H1 (cell line): ENCODE results near the gene PRKCH. TPM values are rescaled to one million over a fixed set of nuclear protein-coding genes. Genes with fewer than 3 reads are reported as not detected.

Source experiments
- CBX5 ChIP-seq: fragments of 300-800, 300-1000 bp; sonication (generic); IDR thresholded peaks from 2 replicates; pipeline ENCODE4 v1.7.1; 2016; ENCODE audit warnings: antibody characterized with exemption, low read length, low read depth
- CBX8 ChIP-seq: fragments of 300-800, 300-1000 bp; sonication (generic); IDR thresholded peaks from 2 replicates; pipeline ENCODE4 v1.7.1; 2016; ENCODE audit warnings: low read depth, low read length, borderline replicate concordance
- NANOG ChIP-seq: IDR thresholded peaks from 2 replicates; pipeline ENCODE4 v1.6.1; 2011; ENCODE audit warnings: low read length, low read depth, mild to moderate bottlenecking, inconsistent platforms; ENCODE audit not compliant: insufficient read depth, poor library complexity, severe bottlenecking
- SP1 ChIP-seq: IDR thresholded peaks from 2 replicates; pipeline ENCODE4 v1.6.1; 2011; ENCODE audit warnings: low read depth, low read length
- TCF12 ChIP-seq: IDR thresholded peaks from 2 replicates; pipeline ENCODE4 v1.6.1; 2011; ENCODE audit warnings: low read depth, mild to moderate bottlenecking, low read length
- YY1 ChIP-seq: IDR thresholded peaks from 2 replicates; pipeline ENCODE4 v1.6.1; 2011; ENCODE audit warnings: low read depth, mild to moderate bottlenecking, low read length
- polyA plus RNA-seq, 7 experiments: library from polyadenylated mRNA; depleted of rRNA in 3 of 7; stranded (reverse) in 5 of 7; unstranded in 2 of 7; fragments of >200 nt in 5 of 7; fragments of 200-250 nt in 2 of 7; gene quantifications; 1 replicate in 5 of 7; 2 replicates in 1 of 7; 4 replicates in 1 of 7; pipeline versions ENCODE4 v1.2.1 to v1.2.3, GENCODE V29; 2011 to 2013; ENCODE audit warnings: missing spikeins in 2 of 7, mixed read lengths in 2 of 7
- total RNA-seq: library from RNA; stranded (reverse); fragmentation: NEBNext Ultra II Directional; extraction: Animal tissue kit (Norgen Biotek cat#: 25700); gene quantifications from 2 replicates; pipeline ENCODE4 v1.2.1, GENCODE V29; 2021
- TF ChIP-seq, protein P1 (sequence below): fragments of 300-600 bp; sonication (generic); IDR thresholded peaks from 2 replicates; pipeline ENCODE4 v1.7.1; 2012; ENCODE audit warnings: low read length, moderate library complexity, mild to moderate bottlenecking, inconsistent platforms; ENCODE audit not compliant: insufficient replicate concordance
- TF ChIP-seq, protein P2 (sequence below): IDR thresholded peaks from 2 replicates; pipeline ENCODE4 v1.6.1; 2012; ENCODE audit warnings: inconsistent platforms
- TF ChIP-seq, protein P3 (sequence below): IDR thresholded peaks from 2 replicates; pipeline ENCODE4 v1.6.1; 2012; ENCODE audit warnings: inconsistent platforms

Gene PRKCH
- total and polyA plus RNA-seq, 2 of the 8 experiments (the other 6 are each of a cell fraction or from before 2014, with no cell fraction given) = 6.4 to 7.0 TPM

DNA sequence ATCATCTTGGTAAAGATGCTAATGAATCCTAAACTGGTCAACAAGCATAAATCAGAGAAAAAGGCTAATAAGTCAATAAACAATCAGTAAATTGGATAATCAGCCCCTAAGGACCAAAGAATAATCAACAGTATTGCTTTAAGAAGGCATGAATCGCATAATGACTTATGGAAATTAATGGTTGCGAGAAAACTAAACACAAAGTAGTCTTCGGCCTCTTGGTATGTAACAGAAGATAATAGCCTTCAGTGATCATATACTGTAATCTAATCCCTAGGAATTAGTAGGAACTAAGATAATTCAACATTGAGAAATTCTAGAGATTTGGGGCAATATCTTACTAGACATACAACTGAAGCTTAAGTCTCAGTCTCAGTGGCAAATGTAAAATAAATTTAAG, 122.1 kb downstream of the PRKCH start (continued):
- TF ChIP-seq, protein P1, sequence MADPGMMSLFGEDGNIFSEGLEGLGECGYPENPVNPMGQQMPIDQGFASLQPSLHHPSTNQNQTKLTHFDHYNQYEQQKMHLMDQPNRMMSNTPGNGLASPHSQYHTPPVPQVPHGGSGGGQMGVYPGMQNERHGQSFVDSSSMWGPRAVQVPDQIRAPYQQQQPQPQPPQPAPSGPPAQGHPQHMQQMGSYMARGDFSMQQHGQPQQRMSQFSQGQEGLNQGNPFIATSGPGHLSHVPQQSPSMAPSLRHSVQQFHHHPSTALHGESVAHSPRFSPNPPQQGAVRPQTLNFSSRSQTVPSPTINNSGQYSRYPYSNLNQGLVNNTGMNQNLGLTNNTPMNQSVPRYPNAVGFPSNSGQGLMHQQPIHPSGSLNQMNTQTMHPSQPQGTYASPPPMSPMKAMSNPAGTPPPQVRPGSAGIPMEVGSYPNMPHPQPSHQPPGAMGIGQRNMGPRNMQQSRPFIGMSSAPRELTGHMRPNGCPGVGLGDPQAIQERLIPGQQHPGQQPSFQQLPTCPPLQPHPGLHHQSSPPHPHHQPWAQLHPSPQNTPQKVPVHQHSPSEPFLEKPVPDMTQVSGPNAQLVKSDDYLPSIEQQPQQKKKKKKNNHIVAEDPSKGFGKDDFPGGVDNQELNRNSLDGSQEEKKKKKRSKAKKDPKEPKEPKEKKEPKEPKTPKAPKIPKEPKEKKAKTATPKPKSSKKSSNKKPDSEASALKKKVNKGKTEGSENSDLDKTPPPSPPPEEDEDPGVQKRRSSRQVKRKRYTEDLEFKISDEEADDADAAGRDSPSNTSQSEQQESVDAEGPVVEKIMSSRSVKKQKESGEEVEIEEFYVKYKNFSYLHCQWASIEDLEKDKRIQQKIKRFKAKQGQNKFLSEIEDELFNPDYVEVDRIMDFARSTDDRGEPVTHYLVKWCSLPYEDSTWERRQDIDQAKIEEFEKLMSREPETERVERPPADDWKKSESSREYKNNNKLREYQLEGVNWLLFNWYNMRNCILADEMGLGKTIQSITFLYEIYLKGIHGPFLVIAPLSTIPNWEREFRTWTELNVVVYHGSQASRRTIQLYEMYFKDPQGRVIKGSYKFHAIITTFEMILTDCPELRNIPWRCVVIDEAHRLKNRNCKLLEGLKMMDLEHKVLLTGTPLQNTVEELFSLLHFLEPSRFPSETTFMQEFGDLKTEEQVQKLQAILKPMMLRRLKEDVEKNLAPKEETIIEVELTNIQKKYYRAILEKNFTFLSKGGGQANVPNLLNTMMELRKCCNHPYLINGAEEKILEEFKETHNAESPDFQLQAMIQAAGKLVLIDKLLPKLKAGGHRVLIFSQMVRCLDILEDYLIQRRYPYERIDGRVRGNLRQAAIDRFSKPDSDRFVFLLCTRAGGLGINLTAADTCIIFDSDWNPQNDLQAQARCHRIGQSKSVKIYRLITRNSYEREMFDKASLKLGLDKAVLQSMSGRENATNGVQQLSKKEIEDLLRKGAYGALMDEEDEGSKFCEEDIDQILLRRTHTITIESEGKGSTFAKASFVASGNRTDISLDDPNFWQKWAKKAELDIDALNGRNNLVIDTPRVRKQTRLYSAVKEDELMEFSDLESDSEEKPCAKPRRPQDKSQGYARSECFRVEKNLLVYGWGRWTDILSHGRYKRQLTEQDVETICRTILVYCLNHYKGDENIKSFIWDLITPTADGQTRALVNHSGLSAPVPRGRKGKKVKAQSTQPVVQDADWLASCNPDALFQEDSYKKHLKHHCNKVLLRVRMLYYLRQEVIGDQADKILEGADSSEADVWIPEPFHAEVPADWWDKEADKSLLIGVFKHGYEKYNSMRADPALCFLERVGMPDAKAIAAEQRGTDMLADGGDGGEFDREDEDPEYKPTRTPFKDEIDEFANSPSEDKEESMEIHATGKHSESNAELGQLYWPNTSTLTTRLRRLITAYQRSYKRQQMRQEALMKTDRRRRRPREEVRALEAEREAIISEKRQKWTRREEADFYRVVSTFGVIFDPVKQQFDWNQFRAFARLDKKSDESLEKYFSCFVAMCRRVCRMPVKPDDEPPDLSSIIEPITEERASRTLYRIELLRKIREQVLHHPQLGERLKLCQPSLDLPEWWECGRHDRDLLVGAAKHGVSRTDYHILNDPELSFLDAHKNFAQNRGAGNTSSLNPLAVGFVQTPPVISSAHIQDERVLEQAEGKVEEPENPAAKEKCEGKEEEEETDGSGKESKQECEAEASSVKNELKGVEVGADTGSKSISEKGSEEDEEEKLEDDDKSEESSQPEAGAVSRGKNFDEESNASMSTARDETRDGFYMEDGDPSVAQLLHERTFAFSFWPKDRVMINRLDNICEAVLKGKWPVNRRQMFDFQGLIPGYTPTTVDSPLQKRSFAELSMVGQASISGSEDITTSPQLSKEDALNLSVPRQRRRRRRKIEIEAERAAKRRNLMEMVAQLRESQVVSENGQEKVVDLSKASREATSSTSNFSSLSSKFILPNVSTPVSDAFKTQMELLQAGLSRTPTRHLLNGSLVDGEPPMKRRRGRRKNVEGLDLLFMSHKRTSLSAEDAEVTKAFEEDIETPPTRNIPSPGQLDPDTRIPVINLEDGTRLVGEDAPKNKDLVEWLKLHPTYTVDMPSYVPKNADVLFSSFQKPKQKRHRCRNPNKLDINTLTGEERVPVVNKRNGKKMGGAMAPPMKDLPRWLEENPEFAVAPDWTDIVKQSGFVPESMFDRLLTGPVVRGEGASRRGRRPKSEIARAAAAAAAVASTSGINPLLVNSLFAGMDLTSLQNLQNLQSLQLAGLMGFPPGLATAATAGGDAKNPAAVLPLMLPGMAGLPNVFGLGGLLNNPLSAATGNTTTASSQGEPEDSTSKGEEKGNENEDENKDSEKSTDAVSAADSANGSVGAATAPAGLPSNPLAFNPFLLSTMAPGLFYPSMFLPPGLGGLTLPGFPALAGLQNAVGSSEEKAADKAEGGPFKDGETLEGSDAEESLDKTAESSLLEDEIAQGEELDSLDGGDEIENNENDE = no peak
- no peak for TF ChIP-seq YY1
- TF ChIP-seq, protein P2, sequence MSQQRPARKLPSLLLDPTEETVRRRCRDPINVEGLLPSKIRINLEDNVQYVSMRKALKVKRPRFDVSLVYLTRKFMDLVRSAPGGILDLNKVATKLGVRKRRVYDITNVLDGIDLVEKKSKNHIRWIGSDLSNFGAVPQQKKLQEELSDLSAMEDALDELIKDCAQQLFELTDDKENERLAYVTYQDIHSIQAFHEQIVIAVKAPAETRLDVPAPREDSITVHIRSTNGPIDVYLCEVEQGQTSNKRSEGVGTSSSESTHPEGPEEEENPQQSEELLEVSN = no peak
- no peak for TF ChIP-seq TCF12
- no peak for TF ChIP-seq CBX8
- TF ChIP-seq SP1 = no peak
- TF ChIP-seq, protein P3, sequence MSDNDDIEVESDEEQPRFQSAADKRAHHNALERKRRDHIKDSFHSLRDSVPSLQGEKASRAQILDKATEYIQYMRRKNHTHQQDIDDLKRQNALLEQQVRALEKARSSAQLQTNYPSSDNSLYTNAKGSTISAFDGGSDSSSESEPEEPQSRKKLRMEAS = no peak
- no peak for TF ChIP-seq CBX5
- no peak for TF ChIP-seq NANOG
